Endometrial microvascular endothelial cells (primary cell): ENCODE results near the gene HOXB9. TPM values are rescaled to one million over a fixed set of nuclear protein-coding genes. Genes with fewer than 3 reads are reported as not detected.

Experiments
- in situ Hi-C: cut with HindIII; loops from 2 replicates; pipeline ENCODE4 v1.10.0; 2017; ENCODE audit warnings: low sequenced_read_pairs, low pct_unique_long_range_greater_than_20kb; ENCODE audit errors: inconsistent ontology term
- total RNA-seq: library from RNA; depleted of rRNA; stranded (reverse); fragments of >200 nt; gene quantifications from one replicate; pipeline ENCODE4 v1.2.3, GENCODE V29; 2015; ENCODE audit errors: inconsistent ontology term

The HOXB9 gene
- total RNA-seq, 1 donor from 2014 or later, result 6.8 TPM

- in situ Hi-C loops, result no loop called here
These were observed 24.4 kb downstream of the HOXB9 start for GRCh38 chr17:48601539-48602425.

- in situ Hi-C loops, result no loop called here
These were observed 25.0 kb downstream of the HOXB9 start for GRCh38 chr17:48601207-48601538.

- in situ Hi-C loops, result no loop called here
These were observed 25.7 kb downstream of the HOXB9 start for GRCh38 chr17:48600244-48601098.

GRCh38 chr17:48599354-48599753, 26.8 kb downstream of the HOXB9 start:
- in situ Hi-C loops, result no loop called here

DNA sequence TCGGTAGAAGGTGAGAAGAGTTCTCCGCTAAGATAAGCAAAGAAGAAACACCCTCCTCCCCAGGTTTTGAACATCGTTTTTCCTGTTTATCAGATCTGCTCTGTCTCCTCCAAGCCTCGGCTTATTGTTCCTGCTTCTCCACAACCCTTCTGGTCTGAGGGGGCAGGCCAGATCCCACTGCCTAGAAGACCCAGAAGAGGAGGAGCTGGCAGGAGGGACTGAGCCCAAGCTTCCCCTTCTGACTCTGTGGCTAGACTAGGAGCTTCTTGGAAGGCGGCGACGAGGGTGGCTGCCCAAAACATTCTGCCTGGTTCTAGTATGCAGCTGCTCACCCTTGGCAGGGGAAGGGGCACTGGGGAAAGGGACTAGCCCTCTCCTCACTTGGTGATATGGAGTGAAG, 27.4 kb downstream of the HOXB9 start:
- in situ Hi-C loops, result no loop called here

DNA sequence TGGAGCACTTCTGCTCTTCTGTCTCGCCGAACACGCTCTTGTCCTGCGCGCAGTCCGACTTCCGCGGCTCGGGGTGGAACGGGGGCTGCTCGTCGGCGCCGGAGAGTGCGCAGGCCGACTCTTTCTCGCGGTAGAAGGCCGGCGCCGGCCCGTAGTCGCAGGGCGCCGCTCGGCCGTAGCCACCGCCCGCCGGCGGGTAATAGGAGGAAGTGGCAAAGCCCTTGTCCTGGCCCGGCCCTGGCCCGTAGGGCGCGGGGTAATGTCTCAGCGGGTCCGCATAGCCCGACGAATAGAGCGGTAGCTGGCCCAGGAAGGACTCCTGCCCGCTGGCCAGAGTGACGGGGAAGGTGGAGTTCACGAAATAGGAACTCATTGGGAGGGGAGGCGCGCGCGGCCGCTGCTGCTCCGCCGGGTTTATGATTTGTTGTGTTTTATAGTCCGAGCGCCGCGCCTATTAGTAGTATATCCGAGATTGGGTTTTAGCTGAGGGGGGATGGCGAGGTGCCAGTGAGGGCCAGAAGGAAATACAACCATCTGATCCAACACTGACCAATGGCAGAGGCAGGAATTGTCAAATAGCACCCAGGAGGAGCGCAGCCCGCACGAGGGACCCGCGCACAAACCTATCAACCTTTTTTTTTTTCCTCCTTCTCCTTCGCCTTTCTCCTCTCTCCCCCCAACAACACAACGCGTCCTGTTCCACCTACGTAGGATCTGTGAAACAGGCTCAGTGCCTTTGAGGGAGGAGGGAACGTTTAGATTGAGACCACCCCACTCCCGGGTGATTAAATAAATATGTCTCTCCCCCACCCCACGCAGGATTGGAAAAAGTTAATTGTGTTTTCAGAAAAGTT, 28.2 kb downstream of the HOXB9 start:
- in situ Hi-C loops, result no loop called here

GRCh38 chr17:48597528-48597777, 28.7 kb downstream of the HOXB9 start:
- in situ Hi-C loops, result no loop called here

DNA sequence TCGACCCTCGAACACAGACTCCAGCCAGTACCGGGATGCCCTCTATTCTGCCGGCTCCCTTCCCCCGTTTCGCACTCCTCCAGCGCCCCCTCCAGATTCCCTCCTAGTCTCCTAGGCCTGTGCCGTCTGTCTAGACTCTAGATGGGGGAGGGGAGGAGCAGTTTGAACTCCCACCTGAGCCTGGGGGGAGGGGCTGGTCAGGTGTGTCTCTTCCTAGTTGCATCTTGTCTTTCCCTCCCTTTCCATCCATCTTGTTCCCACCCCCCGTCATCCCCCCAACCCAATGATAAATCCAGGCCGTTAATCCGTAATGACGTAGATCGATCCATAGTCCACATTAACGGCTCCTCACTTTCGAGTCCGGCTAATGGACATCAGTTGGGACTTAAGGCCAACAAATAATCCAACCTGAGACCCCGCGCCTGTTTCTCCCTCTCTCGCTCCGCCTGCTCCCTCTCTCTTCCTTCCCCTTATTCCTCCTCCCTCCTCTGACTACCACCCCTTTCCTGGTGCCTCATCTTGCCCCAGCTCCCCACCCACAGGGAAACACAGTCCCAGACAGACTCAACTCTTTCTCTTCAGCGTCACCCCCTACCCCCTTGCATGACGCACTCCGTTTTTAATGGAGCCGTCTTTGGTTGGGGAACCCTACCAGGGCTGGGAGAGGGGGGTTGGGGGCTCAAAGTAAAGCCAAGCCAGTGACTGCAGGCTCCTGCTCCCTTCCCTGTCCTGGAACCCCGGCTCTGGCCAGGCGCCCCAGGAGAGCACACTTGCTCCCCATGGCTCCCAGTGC, 29.2 kb downstream of the HOXB9 start:
- in situ Hi-C loops, result no loop called here

DNA sequence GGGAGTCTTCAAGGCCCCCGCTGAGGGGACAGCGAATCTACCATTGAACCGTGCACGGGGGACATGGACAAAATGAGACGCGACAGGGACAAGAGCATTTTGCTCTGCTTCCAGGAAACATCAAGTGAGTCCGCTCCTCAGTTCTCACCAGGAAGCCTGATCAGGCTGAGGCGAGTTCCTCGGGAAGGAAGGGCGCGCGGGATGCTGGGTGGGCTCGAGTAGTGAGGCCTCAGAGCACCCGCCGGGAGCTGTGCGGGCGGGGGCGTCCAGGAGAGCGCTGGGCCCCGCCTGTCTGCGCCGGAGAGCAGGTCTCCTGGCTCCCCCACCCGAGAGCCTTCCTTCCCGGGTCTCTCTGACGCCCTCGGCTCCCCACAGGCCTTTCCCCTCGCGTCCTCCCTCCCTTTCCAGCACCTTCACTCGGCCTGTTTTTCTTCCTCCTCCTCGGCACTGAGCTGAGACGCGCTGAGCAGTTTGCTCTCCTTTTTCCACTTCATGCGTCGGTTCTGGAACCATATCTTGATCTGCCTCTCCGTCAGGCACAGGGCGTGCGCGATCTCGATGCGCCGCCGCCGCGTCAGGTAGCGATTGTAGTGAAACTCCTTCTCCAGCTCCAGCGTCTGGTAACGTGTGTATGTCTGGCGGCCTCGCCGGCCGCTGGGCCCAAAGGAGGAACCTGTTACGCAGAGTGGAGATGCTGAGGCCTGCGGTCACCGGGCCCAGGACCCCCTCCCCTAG, 30.0 kb downstream of the HOXB9 start:
- in situ Hi-C loops, result no loop called here

GRCh38 chr17:48595278-48595999, 30.7 kb downstream of the HOXB9 start:
- in situ Hi-C loops, result no loop called here

DNA sequence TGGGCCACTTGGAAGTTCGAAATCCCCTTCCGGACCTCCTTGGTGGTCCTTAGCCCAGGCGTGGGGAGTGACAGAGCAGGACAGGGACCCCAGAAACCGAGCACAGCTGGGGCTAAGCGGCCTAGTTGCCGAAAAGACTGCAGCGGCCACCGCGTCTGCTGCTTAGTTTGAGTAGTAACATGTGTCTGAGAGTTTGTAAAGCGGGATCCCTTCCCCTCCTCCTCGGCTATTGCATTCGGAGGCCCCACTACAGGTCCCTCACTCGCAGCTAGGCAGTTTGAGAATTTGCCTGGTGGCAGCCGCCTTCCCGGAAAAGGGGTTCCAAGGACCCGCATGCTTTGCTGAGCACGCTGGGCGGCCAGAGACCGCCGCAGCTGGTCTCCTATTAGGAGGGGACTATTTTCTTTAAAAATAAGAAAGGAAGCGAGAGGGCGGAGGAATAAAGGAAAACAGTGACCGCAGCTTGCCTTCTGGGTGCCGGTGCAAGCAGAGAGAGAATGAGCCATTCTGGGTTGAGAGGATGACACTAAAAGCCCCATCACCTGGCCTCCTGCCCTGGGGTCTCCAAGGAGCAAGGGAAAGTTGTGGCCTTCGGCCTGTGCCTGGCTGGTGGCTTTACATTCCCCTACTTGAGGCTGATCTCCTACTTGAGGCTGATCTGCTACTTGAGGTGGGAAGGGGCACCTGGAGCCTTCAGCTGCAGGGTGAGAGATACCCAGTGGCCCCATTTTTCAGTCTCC, 31.4 kb downstream of the HOXB9 start:
- in situ Hi-C loops, result no loop called here

- in situ Hi-C loops, result no loop called here
These were observed 32.2 kb downstream of the HOXB9 start for GRCh38 chr17:48593840-48594537.

DNA sequence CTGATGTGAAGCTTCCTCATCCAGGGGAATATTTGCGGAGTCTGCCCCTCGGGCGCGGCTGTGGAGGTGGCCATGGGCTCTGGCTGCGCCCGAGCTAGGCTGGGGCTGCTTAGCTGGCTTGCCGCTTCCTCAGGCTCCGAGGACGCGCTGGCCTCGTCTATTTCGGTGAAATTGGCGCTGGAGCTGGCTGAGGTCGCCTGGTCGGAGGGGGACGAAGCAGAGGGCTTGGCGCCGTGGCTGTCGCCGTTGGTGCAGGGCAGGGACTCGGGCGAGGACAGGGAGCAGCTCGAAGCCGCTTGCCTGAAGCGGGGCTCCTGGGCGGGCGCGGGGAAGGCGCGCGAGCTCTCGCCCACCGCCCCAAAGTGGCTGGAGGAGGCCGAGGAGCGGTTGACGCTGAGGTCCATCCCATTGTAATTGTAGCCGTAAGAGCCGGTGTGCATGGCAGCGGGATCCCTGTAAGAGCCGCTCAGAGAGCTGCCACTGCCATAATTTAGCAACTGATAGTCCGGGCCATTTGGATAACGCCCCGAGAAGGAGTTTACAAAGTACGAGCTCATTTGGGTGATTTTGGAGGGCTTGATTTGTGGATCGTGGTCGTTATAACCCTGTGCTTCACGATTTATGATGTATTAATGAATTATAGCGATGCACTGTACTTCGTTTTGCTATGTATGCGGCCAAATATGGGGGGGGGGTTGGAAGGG, 32.9 kb downstream of the HOXB9 start, which contains the start of gene HOXB5:
Gene HOXB5, minus strand, starts transcription at position 654 of the 704 bp plus-strand sequence. Its CDS starts 97 bp downstream, at position 557.
- in situ Hi-C loops, result no loop called here

DNA sequence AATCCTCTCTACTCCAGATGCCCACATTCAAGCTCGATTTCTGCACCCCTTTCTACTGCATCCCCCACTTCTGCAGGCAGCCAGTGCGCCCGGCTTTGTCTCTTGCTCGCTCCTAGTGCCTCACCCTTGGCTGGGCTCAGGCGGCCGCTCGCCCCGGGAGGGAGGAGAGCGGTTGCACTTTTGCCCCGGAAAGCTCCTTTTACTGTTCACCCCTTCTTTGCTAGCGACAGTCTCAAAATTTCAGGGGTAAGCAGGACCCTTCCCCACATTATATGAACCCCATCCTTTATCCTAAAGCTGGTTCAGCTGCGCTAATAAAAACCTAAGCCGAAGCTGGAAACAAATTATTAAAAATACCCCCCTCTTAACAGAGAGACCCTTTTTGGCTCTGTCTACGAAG, 33.6 kb downstream of the HOXB9 start:
- in situ Hi-C loops, result no loop called here

GRCh38 chr17:48592057-48592514, 34.1 kb downstream of the HOXB9 start:
- in situ Hi-C loops, result no loop called here
